Liver (tissue), 9 donors: ENCODE data around the gene ZNF490. TPM values are rescaled to one million over a fixed set of nuclear protein-coding genes. Genes with fewer than 3 reads are reported as not detected.

Source experiments
- DNase-seq: peaks from one replicate; pipeline ENCODE4 v3.0.0-alpha.2; 2017; ENCODE audit warnings: low spot score
- H3K27ac ChIP-seq, 2 donors: one replicate each; pipeline ENCODE4 v1.7.0; 2013; ENCODE audit warnings: inconsistent platforms in 2 of 2, low read length in 2 of 2, control low read depth in 1 of 2, low read depth in 1 of 2, mild to moderate bottlenecking in 1 of 2
- H3K27me3 ChIP-seq, 4 donors: one replicate each; pipeline versions ENCODE4 v1.6.1 to v1.7.0; 2013; ENCODE audit warnings: low read length in 3 of 4, inconsistent platforms in 1 of 4, mild to moderate bottlenecking in 1 of 4, moderate library complexity in 1 of 4; ENCODE audit not compliant: control insufficient read depth in 4 of 4, insufficient read depth in 4 of 4
- H3K36me3 ChIP-seq, 4 donors: one replicate each; pipeline versions ENCODE4 v1.6.1 to v1.7.0; 2013; ENCODE audit warnings: low read length in 3 of 4, mild to moderate bottlenecking in 3 of 4, low read depth in 1 of 4, moderate library complexity in 1 of 4; ENCODE audit not compliant: control insufficient read depth in 4 of 4, insufficient read depth in 3 of 4
- H3K4me1 ChIP-seq, 4 donors: one replicate each; pipeline versions ENCODE4 v1.6.1 to v1.7.0; 2013; ENCODE audit warnings: low read length in 3 of 4, mild to moderate bottlenecking in 3 of 4, moderate library complexity in 1 of 4; ENCODE audit not compliant: control insufficient read depth in 4 of 4, insufficient read depth in 4 of 4
- H3K4me3 ChIP-seq, 3 donors: one replicate each; pipeline versions ENCODE4 v1.6.1 to v1.7.0; 2013; ENCODE audit warnings: low read length in 3 of 3, control low read depth in 1 of 3, low read depth in 1 of 3, mild to moderate bottlenecking in 1 of 3
- H3K9ac ChIP-seq, 2 donors: one replicate each; pipeline ENCODE4 v1.7.0; 2013; ENCODE audit warnings: low read length in 2 of 2, mild to moderate bottlenecking in 2 of 2, moderate library complexity in 2 of 2, control low read depth in 1 of 2, low read depth in 1 of 2
- H3K9me3 ChIP-seq, 4 donors: one replicate each; pipeline versions ENCODE4 v1.6.1 to v1.7.0; 2013; ENCODE audit warnings: low read length in 3 of 4; ENCODE audit not compliant: control insufficient read depth in 4 of 4
- ATF3 ChIP-seq: IDR thresholded peaks from 2 replicates; pipeline ENCODE4 v1.6.1; 2016; ENCODE audit warnings: antibody characterized with exemption
- CTCF ChIP-seq: fragments of 150-350 bp; IDR thresholded peaks from 2 replicates; pipeline ENCODE4 v1.5.1; 2017; ENCODE audit warnings: improper control_type of control experiment, low read depth, low read length; ENCODE audit not compliant: missing input control
- EGR1 ChIP-seq, 2 donors: IDR thresholded peaks; 2 replicates each; pipeline ENCODE4 v1.6.1; 2016 to 2018; ENCODE audit warnings: antibody characterized with exemption in 2 of 2, low read depth in 2 of 2
- FOXA1 ChIP-seq: IDR thresholded peaks from 2 replicates; pipeline ENCODE4 v1.6.1; 2016; ENCODE audit warnings: antibody characterized with exemption
- FOXA2 ChIP-seq: IDR thresholded peaks from 2 replicates; pipeline ENCODE4 v1.6.1; 2016; ENCODE audit warnings: antibody characterized with exemption
- GABPA ChIP-seq, 2 donors: IDR thresholded peaks in 1 of 2; conservative IDR thresholded peaks in 1 of 2; 2 replicates each; pipeline ENCODE4 v1.6.1; 2016; ENCODE audit warnings: antibody characterized with exemption in 2 of 2, mild to moderate bottlenecking in 1 of 2, moderate library complexity in 1 of 2
- HNF4A ChIP-seq, 2 donors: conservative IDR thresholded peaks; 2 replicates each; pipeline ENCODE4 v1.6.1; 2016; ENCODE audit warnings: antibody characterized with exemption in 2 of 2, mild to moderate bottlenecking in 2 of 2
- HNF4G ChIP-seq: IDR thresholded peaks from 2 replicates; pipeline ENCODE4 v1.6.1; 2016; ENCODE audit warnings: antibody characterized with exemption
- JUND ChIP-seq, 2 donors: IDR thresholded peaks; 2 replicates each; pipeline ENCODE4 v1.6.1; 2016; ENCODE audit warnings: antibody characterized with exemption in 2 of 2
- MAX ChIP-seq: IDR thresholded peaks from 2 replicates; pipeline ENCODE4 v1.6.1; 2016; ENCODE audit warnings: antibody characterized with exemption
- NR2F2 ChIP-seq: IDR thresholded peaks from 2 replicates; pipeline ENCODE4 v1.6.1; 2016; ENCODE audit warnings: antibody characterized with exemption
- RAD21 ChIP-seq, 2 donors: IDR thresholded peaks; 2 replicates each; pipeline ENCODE4 v1.6.1; 2016; ENCODE audit warnings: antibody characterized with exemption in 2 of 2, mild to moderate bottlenecking in 2 of 2
- REST ChIP-seq: IDR thresholded peaks from 2 replicates; pipeline ENCODE4 v1.6.1; 2016; ENCODE audit warnings: antibody characterized with exemption, mild to moderate bottlenecking
- RXRA ChIP-seq, 2 donors: IDR thresholded peaks; 2 replicates each; pipeline ENCODE4 v1.6.1; 2017 to 2018; ENCODE audit warnings: antibody characterized with exemption in 2 of 2, mild to moderate bottlenecking in 1 of 2
- SP1 ChIP-seq: IDR thresholded peaks from 2 replicates; pipeline ENCODE4 v1.6.1; 2018; ENCODE audit warnings: antibody characterized with exemption, mild to moderate bottlenecking
- TAF1 ChIP-seq: conservative IDR thresholded peaks from 2 replicates; pipeline ENCODE4 v1.6.1; 2016; ENCODE audit warnings: antibody characterized with exemption, mild to moderate bottlenecking
- YY1 ChIP-seq: IDR thresholded peaks from 2 replicates; pipeline ENCODE4 v1.6.1; 2016; ENCODE audit warnings: antibody characterized with exemption, mild to moderate bottlenecking
- ZBTB33 ChIP-seq: IDR thresholded peaks from 2 replicates; pipeline ENCODE4 v1.6.1; 2016; ENCODE audit warnings: antibody characterized with exemption
- WGBS: extraction: QIAGEN DNeasy Blood & Tissue Kit; methylation state at CpG from one replicate; pipeline ENCODE4 v1.1.7; 2013; 5-methylcytosine and 5-hydroxymethylcytosine counted together
- polyA plus RNA-seq, 2 donors: library from polyadenylated mRNA; stranded (reverse) in 1 of 2; unstranded in 1 of 2; fragments of 200-250 nt in 1 of 2; fragments of >200 nt in 1 of 2; fragmentation: Nextera tagmentation in 1 of 2; extraction: Ambion mirVana in 1 of 2; gene quantifications; one replicate each; pipeline versions ENCODE4 v1.2.1 to v1.2.3, GENCODE V29; 2013 to 2015
- total RNA-seq, 2 donors: library from RNA; depleted of rRNA; stranded (reverse); fragments of >200 nt; gene quantifications; one replicate each; pipeline ENCODE4 v1.2.3, GENCODE V29; 2014
- donor health status: healthy.
- donor health status: healthy.
- donor health status: healthy.
- donor health status: healthy.
- donor health status: healthy.

ZNF490 gene
- total RNA-seq: 1 to 10 TPM; 3.5 to 6.1 TPM
- 1 to 10 TPM in 1 of 2 donors, under 1 TPM in 1; 0.93 to 1.0 TPM for polyA plus RNA-seq

GRCh38 chr19:12610540-12611360, at the start of gene ZNF490, which contains the start of gene ZNF791:
ZNF490 (minus strand) TSS chr19:12610813; CDS start chr19:12610680, 133 bp downstream.
ZNF791 (plus strand) TSS chr19:12610920; CDS start chr19:12611080, 160 bp downstream.
- under 1% methylated on average over 61 of the region's 61 CpGs for WGBS
- no peaks in the 10 kb centered on the region for H3K9me3 ChIP-seq
- H3K27me3 ChIP-seq: no peaks in the 10 kb centered on the region
- DNase-seq: peak; percentile 96
- H3K9ac ChIP-seq: peak within 1 kb of the TSS; percentile 79 to 94
- TF ChIP-seq REST: peak; percentile 70
- TF ChIP-seq RAD21 (IDR thresholded peaks at IDR 0.05): peak in 1 of 2 donors; percentile 25
- no peak for TF ChIP-seq FOXA2
- TF ChIP-seq GABPA (IDR thresholded peaks at IDR 0.05 in 1 of 2, conservative IDR thresholded peaks at IDR 0.05 in 1 of 2): peak; percentile 89 to 96
- peak; percentile 60 for TF ChIP-seq YY1
- no peak for TF ChIP-seq HNF4G
- no peak for TF ChIP-seq ATF3
- TF ChIP-seq ZBTB33: peak; percentile 49
- no peak for TF ChIP-seq CTCF
- peak; percentile 69 for TF ChIP-seq MAX
- peak in 1 of 2 donors; percentile 49 for TF ChIP-seq RXRA (IDR thresholded peaks at IDR 0.05)
- TF ChIP-seq HNF4A (conservative IDR thresholded peaks at IDR 0.05): peak; percentile 22 to 38
- TF ChIP-seq NR2F2: peak; percentile 47
- no peak for TF ChIP-seq JUND (IDR thresholded peaks at IDR 0.05)
- TF ChIP-seq EGR1 (IDR thresholded peaks at IDR 0.05; ENCODE audit: low read depth in 2 of 2): peak in 1 of 2 donors; percentile 75
- peak; percentile 74 for TF ChIP-seq TAF1
- TF ChIP-seq FOXA1: peak; percentile 8
- peak; percentile 78 for TF ChIP-seq SP1
- peaks cover 4 to 13% (median 8%) of the 10 kb centered on the region in 4 donors for H3K36me3 ChIP-seq
- H3K27ac ChIP-seq: peak within 1 kb of the TSS; percentile 96 to 97
- H3K4me1 ChIP-seq: peaks cover 2 to 26% (median 13%) of the 10 kb centered on the region in 4 donors
- H3K4me3 ChIP-seq: peak within 1 kb of the TSS; percentile 81 to 99 (median 98)
